Inflammatory macrophage (primary cell): ENCODE data around the gene MRPL48.
"Not testable (repeated sequence)": the region's sequence is repeated elsewhere in the genome, so short reads cannot be mapped to it uniquely, and the experiment has no call there.

ENCODE experiments used
- DNase-seq, 2 donors: peaks; one replicate each; pipeline ENCODE4 v3.0.0-alpha.2; 2020 to 2022

Gene MRPL48

DNA sequence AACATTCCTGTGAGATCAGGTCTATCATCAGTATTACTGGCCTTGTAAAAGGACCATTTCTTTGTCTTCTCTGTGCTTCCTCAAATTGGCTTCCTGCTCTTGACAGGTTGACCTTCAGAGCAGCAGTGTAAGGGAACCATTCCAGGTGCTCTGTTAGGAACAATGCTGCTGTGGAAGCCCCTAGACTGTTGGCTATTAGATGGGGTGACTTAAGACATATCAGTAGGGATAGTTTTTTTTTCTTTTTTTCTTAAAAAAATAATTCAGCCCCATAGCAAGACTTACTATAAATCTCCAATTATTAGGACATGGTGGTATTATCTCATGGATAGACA is 51.4 kb downstream of the MRPL48 start:
- no peak for DNase-seq

DNA sequence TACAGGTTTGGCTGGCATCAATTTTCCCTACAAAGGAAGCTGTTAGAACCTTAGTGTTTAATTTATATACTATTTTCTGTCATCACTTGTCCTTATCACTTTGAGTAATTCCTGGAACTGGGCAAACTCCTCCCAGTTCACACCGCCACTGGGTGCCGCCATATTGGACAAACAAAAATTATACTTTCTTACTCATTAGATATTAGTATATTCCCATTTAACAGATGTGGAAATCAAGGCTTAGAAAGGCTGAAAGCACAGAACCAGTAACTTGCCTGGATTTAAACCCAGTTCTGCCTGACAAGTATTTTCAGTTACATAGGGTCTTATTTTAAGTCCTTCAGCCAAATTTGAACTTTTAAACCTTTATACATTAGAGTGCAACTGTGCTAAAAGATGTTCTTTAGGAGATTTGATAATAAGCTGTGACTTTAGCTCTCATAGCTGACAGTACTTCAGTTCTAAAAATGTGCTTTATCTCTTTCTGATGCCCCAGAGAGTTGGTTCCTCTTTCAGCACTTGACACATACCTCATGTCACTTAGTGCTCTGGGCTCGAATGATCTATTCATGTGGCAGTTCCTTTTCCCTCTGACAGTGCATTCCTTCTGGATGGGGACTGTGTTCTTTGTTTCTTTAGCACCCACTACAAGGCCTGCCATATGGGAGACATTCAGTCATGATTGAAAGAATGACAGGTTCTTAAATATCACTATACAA is 63.5 kb downstream of the MRPL48 start:
- DNase-seq: peak in 1 of 2 donors; percentile 65

DNA sequence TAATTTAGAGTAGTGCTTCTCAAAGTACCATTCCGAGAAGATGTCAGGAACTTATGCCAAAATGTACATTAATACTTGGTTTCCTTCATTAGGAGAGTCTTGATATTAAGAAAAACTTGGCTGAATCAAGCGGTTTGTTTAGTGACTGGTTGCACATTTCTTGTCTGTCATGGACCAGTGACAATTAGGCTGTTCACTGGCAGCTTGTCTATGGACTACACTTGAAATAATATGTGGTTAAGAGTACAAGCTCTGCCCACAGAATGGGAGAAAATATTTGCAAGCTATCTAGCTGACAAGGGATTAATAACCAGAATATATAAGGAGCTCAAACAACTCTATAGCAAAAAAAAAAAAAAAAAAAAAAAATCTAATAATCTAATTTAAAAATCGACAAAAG is 64.4 kb downstream of the MRPL48 start:
- no peak for DNase-seq

DNA sequence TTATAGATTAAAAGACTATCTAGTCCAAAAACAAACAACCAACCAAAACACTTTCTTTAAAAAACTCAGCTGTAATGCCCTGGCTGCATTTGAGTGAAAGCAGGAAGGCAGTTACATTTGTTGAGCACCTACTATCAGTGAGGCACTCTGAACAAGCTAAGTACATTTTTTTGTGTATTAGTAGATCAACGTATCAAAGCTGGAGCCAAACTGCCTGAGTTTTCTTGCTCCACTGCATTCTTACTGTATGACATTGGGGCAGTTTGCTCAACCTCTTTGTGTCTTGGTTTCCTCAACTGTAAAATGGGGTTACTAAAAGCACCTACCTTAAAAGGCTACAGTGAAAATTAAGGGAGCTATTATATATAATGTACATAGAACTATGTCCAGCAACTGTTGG is 67.0 kb downstream of the MRPL48 start:
- DNase-seq: no peak

DNA sequence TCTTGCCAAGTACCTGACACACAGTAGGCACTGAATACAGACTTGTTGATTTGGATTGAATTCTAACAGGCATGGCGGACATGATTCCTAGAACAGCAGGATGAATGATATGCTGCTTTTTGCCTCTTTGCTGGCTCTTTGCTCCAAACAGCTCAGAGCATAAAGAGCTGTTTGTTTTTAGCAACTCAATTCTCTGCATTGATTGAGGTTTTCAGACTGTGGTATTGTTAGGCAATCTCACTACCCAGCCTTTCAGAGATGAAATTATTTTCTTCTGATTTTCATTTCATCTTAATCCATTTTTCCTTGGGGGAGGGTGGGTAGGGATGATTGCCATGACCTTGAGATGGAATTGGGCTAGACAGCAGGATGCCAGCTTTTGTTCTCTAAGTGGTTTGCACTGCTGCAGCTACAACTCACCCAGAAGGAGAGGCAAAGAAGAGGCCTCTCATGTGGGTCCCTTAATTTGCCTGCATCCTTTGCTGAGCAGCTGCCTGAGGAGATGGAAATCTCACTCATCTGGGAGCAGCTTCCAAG is 68.4 kb downstream of the MRPL48 start:
- no peak for DNase-seq

DNA sequence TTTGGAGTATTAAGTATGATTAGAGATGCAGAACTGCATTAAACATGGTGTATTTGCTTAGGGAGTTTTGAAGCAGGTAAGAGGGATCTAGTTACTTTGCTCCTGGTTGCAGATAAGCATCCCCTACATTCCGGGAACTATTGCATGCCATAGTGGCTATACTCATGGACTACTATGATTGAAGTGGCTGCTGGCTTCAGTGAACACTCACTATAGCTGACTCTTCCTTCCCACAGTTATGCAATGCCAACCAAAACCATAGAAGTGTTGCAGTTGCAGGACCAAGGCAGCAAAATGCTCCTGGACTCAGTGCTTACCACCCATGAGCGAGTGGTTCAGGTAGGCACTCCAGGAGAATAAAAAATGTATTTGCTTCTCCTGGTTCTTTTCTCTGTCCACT is 72.0 kb downstream of the MRPL48 start:
- no peak for DNase-seq

DNA sequence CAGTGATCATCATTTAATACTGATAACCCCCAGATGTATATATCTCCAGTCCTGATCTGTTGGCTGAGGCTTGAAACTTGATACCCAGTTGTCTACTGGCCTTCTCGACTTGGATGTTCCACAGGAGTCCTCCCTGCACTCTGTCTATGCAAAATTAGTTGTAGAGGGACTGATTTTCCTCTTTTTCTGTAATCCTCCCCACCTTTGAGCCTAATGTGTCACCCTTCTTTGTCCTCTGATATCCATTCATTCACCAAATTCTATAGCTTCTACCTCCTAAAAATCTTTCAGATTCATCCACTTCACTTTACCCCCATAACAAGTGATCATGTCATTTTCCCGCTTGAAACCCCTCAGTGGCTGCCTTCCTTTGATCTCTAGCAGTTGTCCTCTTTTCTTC is 72.5 kb downstream of the MRPL48 start:
- no peak for DNase-seq

DNA sequence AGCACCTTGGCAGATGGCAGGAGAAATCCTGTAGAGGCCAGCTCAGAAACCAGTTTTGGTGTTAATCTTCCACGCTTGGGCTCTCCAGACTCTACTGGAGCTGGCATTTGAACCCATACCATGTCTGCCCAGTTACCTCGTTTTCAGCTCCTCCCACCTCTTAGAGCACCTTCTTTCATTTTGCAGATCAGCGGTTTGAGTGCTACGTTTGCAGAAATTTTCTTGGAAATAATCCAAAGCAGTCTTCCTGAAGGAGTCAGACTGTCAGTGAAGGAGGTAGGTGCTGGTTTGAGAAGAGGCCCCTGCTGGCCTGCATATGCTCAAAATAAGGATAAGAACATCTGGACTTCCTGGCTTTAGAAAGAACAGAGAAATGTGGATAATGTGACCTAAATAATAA is 75.3 kb downstream of the MRPL48 start:
- no peak for DNase-seq

DNA sequence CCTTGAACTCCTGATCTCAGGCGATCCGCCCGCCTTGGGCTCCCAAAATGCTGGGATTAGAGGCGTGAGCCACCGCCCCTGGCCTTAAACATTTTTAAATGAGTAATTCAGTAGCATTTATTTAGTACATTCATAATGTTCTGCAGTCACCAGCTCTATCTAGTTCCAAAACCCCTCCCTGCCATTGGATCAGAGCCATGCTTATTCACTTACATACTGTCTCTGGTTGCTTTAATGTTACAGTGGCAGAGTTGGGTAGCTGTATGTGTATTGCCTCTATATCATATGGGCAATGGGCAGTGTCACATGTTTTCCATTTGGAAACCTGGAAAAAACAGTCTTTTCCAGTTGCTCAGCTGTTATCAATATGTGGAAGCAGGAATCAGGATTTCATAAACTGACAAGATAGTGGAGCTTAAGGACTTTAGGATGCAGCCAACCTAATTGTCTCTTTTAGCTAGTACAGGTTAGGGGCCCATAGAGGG is 78.5 kb downstream of the MRPL48 start:
- no peak for DNase-seq

DNA sequence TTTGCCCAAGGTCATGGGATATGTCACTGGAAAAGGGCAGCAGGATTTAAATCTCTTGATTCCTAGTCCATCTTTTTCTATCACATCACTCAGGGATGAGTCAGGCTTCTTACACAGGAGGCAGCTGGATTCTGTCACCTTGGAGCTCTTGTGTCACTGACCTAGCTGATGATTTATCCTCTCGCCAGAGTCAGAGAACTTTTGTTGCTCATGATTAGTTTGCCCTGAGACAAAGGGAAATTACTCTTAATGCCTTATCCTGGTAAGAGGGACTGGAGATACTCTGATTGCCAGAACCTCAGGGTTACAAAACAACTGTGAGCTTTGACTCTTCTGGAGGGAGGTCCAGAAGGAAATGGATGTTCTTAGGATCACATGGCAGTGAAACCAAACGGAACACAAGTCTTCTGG is 78.9 kb downstream of the MRPL48 start:
- no peak for DNase-seq

DNA sequence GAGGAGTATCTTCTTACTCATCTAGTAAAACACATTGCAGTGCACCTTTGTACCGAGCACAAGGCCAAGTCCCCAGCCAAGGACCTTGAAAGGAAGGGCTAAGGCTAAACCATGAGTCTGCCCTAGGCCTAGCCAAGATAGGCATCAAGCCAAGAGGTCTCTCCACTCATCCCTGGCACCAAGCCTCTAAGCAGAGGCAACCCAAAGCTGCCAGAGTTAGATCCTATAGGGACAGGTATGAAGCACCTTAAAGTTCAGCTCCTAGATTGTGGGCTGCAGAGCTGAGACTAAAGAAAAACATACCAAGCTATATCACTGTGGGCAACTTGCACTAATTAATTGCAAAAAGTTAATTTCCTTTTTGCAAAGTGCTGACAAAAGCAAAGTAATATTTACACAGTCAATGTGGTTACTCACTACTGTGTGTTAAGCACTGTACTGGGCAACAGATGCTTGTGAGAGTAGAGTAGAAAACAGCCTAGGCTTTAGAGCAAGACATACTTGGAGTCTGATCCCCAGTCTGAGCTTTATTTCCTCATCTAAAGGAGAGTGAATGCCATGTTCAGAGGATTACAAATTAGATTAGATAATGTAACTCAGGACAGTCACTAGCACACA is 81.8 kb downstream of the MRPL48 start:
- DNase-seq: no peak

DNA sequence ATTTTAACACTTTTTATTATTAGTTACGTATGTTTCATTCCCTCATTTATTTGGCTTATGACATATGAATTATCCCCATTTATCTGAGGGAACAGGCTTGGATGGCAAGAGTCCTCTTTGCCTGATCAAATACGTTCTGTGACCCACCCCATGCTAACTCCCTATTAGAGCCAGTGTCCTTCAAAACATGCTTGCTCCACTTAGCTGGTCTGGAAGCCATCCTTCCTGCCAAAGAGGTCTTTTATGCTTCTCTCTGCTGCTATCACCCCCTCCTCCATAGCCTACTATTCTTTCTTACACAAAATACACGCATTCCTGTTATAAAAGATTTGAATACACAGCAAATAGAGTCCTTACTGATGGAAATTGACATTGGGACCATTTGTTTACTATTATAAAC is 82.6 kb downstream of the MRPL48 start:
- no peak for DNase-seq

DNA sequence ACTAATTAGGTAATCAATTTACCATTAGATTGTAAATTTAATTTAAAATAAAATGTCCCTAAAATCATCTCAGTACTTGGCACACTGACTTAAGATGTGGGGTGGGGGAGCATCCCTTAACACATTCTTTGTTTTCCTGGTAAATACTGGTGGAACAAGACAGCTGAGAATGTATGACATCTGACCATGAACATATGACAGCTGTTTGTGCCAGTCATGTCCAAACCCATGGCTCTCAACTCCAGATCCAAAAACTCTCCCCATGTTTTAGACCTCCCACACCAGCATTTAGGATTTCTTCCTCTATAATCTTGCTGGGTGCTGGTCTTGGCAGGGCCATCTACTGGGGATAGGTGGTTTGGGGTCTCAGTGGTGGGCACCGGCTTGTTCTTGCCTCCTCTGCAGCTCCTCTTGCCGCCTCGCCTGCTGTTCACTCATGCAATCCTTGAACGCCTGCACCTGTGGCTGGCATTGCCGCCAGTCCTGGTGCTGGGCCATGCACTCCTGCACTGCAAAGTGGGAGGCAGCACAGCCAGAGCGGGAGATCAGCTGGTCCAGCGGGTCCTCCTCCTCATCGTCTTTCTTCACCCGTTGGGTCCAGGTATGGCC is 85.2 kb downstream of the MRPL48 start:
- DNase-seq: no peak

DNA sequence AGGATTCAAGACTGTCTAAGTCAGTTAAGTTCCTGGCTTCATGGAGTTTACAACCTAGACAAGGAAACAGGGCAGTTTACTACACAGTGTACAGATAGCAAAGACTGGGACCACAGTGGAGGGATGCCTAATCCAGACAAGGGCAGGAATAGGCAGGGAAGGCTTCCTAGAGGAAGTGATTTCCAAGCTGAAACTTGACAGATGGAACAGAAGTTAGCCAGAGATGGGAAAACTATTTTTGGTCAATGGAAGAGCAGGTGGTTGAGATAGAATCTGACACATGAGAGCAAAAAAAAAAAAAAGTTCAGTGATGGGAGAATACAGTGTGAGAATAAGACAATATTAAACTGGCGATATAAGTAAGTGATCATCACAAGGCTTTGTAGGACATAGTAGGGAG is 87.7 kb downstream of the MRPL48 start:
- DNase-seq: no peak

DNA sequence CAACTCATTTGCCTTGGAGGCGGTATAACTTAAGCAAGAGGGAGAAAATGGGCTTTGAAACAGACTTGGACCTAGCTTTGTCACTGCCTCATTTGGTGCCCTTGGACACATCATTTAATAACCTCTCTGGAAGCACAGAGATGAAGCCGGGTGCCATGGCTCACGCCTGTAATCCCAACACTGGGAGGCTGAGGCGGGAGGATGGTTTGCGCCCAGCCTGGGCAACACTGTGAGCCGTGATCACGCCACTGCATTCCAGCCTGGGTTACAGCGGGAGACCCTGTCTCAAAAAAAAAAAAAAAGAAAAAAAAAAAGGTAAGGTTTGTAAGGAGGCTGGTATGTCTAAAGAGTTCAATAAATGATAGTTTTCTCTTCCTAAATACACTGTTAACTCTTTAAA is 88.2 kb downstream of the MRPL48 start:
- peak in 1 of 2 donors; percentile 7 for DNase-seq

DNA sequence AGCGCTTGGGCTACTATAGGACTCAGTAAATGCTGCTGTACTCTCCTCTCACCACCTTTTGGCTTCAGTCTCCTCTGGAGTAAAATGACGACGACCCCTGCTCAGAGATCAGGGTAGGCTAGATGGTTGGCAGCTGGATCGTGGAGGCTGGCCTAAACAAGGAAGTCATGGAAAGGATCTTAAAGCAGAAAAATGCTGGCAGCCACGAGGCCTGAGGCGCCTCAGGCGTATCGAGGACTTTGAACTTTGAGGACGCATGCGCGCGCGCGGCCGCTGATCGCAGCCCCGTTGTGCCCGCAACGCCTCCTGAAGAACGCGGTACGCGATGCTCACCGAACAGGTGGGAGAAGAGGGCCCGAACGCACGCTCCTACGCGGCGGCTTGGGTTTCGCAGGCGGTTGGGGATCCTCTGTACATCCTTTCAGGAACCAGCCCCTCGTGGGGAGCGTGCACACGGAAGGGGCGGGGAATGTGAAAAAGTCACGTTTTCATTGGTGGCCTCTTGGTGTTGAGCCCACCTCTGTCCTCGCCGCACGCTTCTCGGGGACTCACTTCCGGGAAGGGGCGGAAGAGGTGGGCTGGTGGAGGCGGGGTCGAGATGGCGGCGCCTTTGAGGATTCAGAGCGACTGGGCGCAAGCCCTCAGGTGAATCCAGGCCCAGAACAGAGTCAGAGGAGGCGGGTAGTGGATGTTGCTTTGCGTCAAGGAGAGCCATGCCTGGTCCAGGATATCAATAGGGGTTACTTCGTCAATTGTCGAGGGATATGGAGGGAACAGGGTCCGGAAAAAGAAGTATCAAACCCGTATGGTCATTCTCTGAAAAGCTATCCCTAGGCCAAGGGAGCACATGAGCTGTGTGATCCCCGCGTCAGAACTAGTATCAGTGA is 89.0 kb downstream of the MRPL48 start, which contains the start of the genes COA4 and PAAF1:
Gene COA4, minus strand, starts transcription at position 423 of the 887 bp plus-strand sequence. CDS start 3,468 bp downstream, outside the sequence.
Gene PAAF1, plus strand, starts transcription at position 576 of the 887 bp plus-strand sequence. Its CDS starts 23 bp downstream, at position 599.
- DNase-seq: peak; percentile 97 to 98

DNA sequence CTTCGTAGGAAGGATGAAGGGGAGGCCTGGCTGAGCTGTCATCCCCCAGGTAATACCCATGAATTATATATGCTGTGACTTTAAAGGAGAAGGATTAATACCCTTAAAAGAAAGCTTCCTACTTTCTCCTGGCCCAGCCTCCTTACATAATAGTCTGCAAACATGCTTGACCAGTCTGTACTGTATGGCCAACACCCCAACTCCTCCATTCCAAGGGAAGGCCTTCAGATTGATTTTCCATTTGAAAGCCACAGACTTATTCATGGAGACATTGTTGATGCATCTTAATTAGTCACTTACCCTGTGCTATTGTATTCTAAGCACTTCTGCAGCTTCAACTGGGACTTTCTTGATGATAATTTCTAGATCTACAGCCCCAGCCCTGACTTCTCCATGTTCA is 91.1 kb downstream of the MRPL48 start:
- DNase-seq: no peak

DNA sequence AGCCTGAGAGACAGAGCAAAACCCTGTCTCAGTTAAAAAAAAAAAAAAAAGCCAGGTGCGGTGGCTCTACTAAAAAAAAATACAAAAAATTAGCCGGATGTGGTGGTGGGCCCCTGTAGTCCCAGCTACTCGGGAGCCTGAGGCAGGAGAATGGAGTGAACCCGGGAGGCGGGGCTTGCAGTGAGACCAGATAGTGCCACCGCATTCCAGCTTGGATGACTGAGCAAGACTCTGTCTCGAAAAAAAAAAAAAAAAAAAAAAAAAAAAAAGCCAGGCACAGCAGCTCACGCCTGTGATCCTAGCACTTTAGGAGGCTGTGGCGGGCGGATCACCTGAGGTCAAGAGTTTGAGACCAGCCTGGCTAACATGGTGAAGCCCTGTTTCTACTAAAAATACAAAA is 92.8 kb downstream of the MRPL48 start:
- DNase-seq: not testable (repeated sequence)

DNA sequence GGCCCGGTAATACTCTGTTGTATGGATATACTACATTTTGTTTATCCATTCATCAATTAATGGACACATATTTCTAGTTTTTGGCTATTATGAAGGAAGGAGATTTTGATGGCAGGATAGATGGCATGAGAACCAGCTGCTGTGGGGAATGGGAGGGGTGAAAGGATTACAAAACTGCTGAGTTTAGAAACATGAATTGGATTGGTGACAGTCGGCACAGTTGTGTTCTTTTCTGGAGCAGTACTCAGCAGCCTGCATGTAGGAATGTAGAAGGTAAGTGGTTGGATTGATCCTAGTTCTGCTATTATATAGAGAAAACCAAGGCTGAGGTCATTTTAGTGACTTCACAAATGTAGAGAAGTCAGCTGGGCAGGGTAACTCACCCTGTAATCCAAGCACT is 96.2 kb downstream of the MRPL48 start:
- DNase-seq: no peak

DNA sequence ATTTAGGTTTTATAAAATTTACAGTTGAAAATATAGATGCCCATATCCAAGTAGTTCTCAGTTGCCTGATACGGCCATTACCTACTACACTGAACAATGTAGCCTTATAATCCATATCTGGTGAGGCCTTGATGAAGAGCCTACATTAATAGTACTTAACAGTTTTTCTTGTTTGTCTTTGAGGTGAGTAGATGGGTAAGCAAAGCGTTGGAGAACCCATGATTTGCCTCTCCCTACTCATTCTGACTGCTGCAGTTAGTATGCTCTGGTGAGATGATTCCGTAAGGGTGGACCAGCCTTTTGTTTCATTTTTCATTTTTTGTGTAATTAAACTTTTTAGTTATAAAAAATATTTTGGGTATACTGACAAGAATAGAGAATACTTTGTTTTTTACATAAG is 100.6 kb downstream of the MRPL48 start:
- DNase-seq: no peak

DNA sequence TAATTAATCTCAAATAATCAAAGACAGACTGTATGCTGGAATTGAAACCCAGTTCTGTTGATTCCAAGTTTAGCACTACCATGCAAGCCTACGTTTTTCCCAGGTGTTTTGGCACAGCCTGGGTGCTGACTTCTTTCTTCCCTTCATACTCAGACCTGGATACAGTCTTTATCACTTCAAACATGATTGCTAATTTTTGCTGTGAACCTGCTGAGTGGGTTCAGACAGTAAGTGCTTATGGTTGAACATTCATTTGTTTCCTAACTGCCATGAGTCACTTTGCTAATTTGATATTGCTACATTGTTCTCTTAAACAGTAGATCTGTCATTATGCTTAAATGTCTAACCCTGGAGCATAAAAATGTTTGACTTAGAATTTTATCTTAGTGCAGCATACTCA is 101.3 kb downstream of the MRPL48 start:
- DNase-seq: no peak

DNA sequence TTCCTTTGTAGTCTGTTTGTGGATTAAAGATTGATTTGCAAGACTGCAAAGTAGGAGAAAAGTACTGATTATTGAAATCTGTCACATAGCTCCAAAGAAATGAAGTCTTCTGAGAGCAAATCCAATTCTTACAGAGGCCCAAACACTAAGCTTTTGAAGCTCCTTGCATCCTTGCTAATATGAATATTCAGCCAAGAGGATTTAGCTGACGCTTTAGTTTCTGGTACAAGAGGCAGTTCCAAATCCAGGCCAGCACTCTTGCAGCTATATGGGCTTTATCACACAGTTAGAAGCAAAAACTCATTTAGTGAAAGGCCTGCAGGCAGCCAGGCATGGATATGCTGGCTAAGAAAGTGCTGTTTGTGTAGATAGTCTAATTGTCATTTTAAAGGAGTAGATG is 101.9 kb downstream of the MRPL48 start:
- DNase-seq: no peak

DNA sequence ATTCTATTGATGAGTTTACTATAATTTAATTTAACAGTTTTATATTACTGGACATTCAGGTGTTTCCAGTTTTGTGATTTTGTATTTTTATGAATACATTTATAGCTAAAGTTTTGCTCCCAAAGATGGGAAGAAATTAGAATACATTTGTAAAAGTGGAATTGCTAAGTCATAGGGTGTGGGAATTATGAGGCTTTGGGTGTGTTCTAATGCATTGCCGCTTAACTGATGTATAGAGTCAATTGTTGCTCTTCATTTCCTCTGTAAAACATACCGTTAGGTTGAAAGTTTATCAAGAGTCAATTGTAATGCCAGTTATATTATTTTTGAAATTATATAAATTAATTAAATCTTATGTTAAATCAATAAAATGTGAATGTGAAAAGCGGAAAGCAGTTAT is 105.4 kb downstream of the MRPL48 start:
- no peak for DNase-seq
